Pancreas (tissue), 10 donors: Measurements from ENCODE around the gene TSHZ2. TPM values are rescaled to one million over a fixed set of nuclear protein-coding genes. Genes with fewer than 3 reads are reported as not detected.

Experiments
- ATAC-seq, 4 donors: fragments of 200-7000 bp; cut with Tn5 transposase; one replicate each; pipeline versions ENCODE4 v1.8.0 to v1.9.1; 2020; ENCODE audit warnings: mild to moderate bottlenecking in 4 of 4, moderate library complexity in 4 of 4
- DNase-seq, 6 donors: peaks; one replicate each; pipeline ENCODE4 v3.0.0-alpha.2; 2020
- FAIRE-seq: peaks from 2 replicates; lab custom pipeline; 2012; peaks lifted over from hg19 to GRCh38; lab: Jason Lieb, UNC
- H3K27ac ChIP-seq, 4 donors: fragments of 200-600 bp; sonication (generic); 1 replicate in 3 of 4; 2 replicates in 1 of 4; pipeline versions ENCODE4 v1.5.0 to v1.8.0; 2020
- H3K27me3 ChIP-seq, 4 donors: fragments of 200-600 bp; one replicate each; pipeline ENCODE4 v1.8.0; 2021
- H3K36me3 ChIP-seq, 3 donors: fragments of 200-600 bp; sonication (generic) in 1 of 3; one replicate each; pipeline versions ENCODE4 v1.5.0 to v1.8.0; 2020 to 2021
- H3K4me1 ChIP-seq, 3 donors: fragments of 200-600 bp; one replicate each; pipeline ENCODE4 v1.8.0; 2021
- H3K4me3 ChIP-seq, 4 donors: fragments of 200-600 bp; sonication (generic) in 2 of 4; one replicate each; pipeline versions ENCODE4 v1.5.0 to v1.8.0; 2020 to 2021
- H3K9me3 ChIP-seq, 4 donors: fragments of 200-600 bp; one replicate each; pipeline ENCODE4 v1.8.0; 2021
- CTCF ChIP-seq, 4 donors: fragments of 200-600 bp; sonication (generic) in 3 of 4; IDR thresholded peaks; one replicate each; pipeline versions ENCODE4 v1.5.0 to v1.8.0; 2021; ENCODE audit warnings: antibody characterized with exemption in 4 of 4
- WGBS, 2 donors: extraction: QIAGEN DNeasy Blood & Tissue Kit; methylation state at CpG; one replicate each; pipeline ENCODE4 v1.1.7; 2013; 5-methylcytosine and 5-hydroxymethylcytosine counted together
- intact Hi-C, 3 donors: fragments of 100-400 bp; cut with DNase I; formaldehyde crosslinking; loops; one replicate each; pipeline versions ENCODE4 v1.11.1 to v1.14.2; 2022
- polyA plus RNA-seq, 2 donors: library from polyadenylated mRNA; stranded (reverse); fragments of 200-250 nt; gene quantifications; one replicate each; pipeline ENCODE4 v1.2.3, GENCODE V29; 2013
- total RNA-seq, 6 donors: library from RNA; stranded (reverse); fragmentation: NEBNext Ultra II Directional in 4 of 6; extraction: Animal tissue kit (Norgen Biotek cat#: 25700) in 4 of 6; gene quantifications; one replicate each; pipeline versions ENCODE4 v1.2.1 to v1.2.4, GENCODE V29; 2021 to 2023
- donor health status: healthy with polysubstance abuse.
- donor health status: DM: no; HTN: no; CAD: no; lungs with moderate emphysema.
- donor health status: DM: no; HTN: no; CAD: no.
- donor health status: control.
- donor health status: control.
- donor health status: Bipolar disorder and iron deficiency.
- donor health status: DM: yes; HTN: yes; CAD: no.
- donor health status: DM: no; HTN: no; CAD: no.
- donor health status: DM: no; HTN: no; CAD: no.
- donor health status: DM: yes; HTN: yes; CAD: no.

Gene TSHZ2
- total and polyA plus RNA-seq, 8 donors, result 2.2 to 23.5 (median 4.5) TPM

GRCh38 chr20:53224851-53225250, 252.7 kb downstream of the TSHZ2 start:
- H3K4me3 ChIP-seq, result no peak overlapping the region
- DNase-seq, result no peak
- peak in 1 of 4 donors; percentile 49 for ATAC-seq
- TF ChIP-seq CTCF (IDR thresholded peaks at IDR 0.05), result no peak
- 90 to 96% methylated on average over 1 of the region's 1 CpG for WGBS, 2 donors
- intact Hi-C loops, result no loop called here
- H3K4me1 ChIP-seq, result no peaks in the 10 kb centered on the region
- no peaks in the 10 kb centered on the region for H3K9me3 ChIP-seq
- no peak for FAIRE-seq
- no peaks in the 10 kb centered on the region for H3K36me3 ChIP-seq
- H3K27ac ChIP-seq, result no peak overlapping the region
- H3K27me3 ChIP-seq, result no peaks in the 10 kb centered on the region

GRCh38 chr20:53226826-53227225, 254.7 kb downstream of the TSHZ2 start:
- Histone ChIP-seq H3K4me3 (no peak overlapping the region), H3K27ac (no peak overlapping the region), H3K9me3 (no peaks in the 10 kb centered on the region), H3K36me3 (no peaks in the 10 kb centered on the region), H3K4me1 (no peaks in the 10 kb centered on the region), H3K27me3 (no peaks in the 10 kb centered on the region)
- intact Hi-C loops, result no loop called here
- TF ChIP-seq CTCF (IDR thresholded peaks at IDR 0.05), result no peak
- no peak for FAIRE-seq
- WGBS, 2 donors, result 70 to 76% methylated on average over 7 of the region's 7 CpGs
- no peak for ATAC-seq
- DNase-seq, result no peak

GRCh38 chr20:53227523-53227922, 255.4 kb downstream of the TSHZ2 start:
- intact Hi-C loops, result no loop called here
- ATAC-seq, result peak in 1 of 4 donors; percentile 16

GRCh38 chr20:53231061-53231460, 258.9 kb downstream of the TSHZ2 start:
- no peak for TF ChIP-seq CTCF (IDR thresholded peaks at IDR 0.05)
- 79 to 90% methylated on average over 3 of the region's 3 CpGs for WGBS, 2 donors
- Histone ChIP-seq H3K36me3 (no peaks in the 10 kb centered on the region), H3K4me3 (no peak overlapping the region), H3K27me3 (no peaks in the 10 kb centered on the region), H3K4me1 (no peaks in the 10 kb centered on the region), H3K27ac (no peak overlapping the region), H3K9me3 (no peaks in the 10 kb centered on the region)
- FAIRE-seq, result no peak
- DNase-seq, result no peak
- ATAC-seq, result no peak
- intact Hi-C loops, result no loop called here

More at GRCh38 chr20:53227523-53227922, 255.4 kb downstream of the TSHZ2 start:
- no peaks in the 10 kb centered on the region for H3K9me3 ChIP-seq
- H3K27me3 ChIP-seq, result no peaks in the 10 kb centered on the region
- no peaks in the 10 kb centered on the region for H3K4me1 ChIP-seq
- no peak for TF ChIP-seq CTCF (IDR thresholded peaks at IDR 0.05)
- no peak for DNase-seq
- no peak for FAIRE-seq
- WGBS, 2 donors, result 44 to 59% methylated on average over 3 of the region's 3 CpGs
- H3K36me3 ChIP-seq, result no peaks in the 10 kb centered on the region
- H3K4me3 ChIP-seq, result no peak overlapping the region
- H3K27ac ChIP-seq, result no peak overlapping the region

- H3K27me3 ChIP-seq, result no peaks in the 10 kb centered on the region
- no peak overlapping the region for H3K4me3 ChIP-seq
- intact Hi-C loops, result no loop called here
- H3K27ac ChIP-seq, result no peak overlapping the region
- no peaks in the 10 kb centered on the region for H3K4me1 ChIP-seq
- FAIRE-seq, result no peak
- no peaks in the 10 kb centered on the region for H3K36me3 ChIP-seq
- no peak for TF ChIP-seq CTCF (IDR thresholded peaks at IDR 0.05)
- WGBS, 2 donors, result 71 to 87% methylated on average over 8 of the region's 8 CpGs
- H3K9me3 ChIP-seq, result no peaks in the 10 kb centered on the region
- ATAC-seq, result no peak
- no peak for DNase-seq
Measured at GRCh38 chr20:53237461-53237860, 265.3 kb downstream of the TSHZ2 start.
